GM12878 (cell line): ENCODE data around the gene CLEC16A.

Source experiments
- CHD1 ChIP-seq: IDR thresholded peaks from 2 replicates; pipeline ENCODE4 v1.6.1; 2012; ENCODE audit warnings: low read depth, low read length, improper control_type of control experiment
- EED ChIP-seq: sonication (generic); IDR thresholded peaks from 2 replicates; pipeline ENCODE4 v1.6.1; 2016; ENCODE audit warnings: antibody characterized with exemption, low read depth
- YY1 ChIP-seq: IDR thresholded peaks from 2 replicates; pipeline ENCODE4 v1.6.1; 2011; ENCODE audit warnings: low read depth, mild to moderate bottlenecking, low read length
- TF ChIP-seq, protein P1 (sequence below): fragments of 450-650 bp; IDR thresholded peaks from 2 replicates; pipeline ENCODE4 v1.6.1; 2014; ENCODE audit warnings: mild to moderate bottlenecking
- TF ChIP-seq, protein P2 (sequence below), 3 experiments: IDR thresholded peaks in 2 of 3; conservative IDR thresholded peaks in 1 of 3; 2 replicates each; pipeline ENCODE4 v1.5.1; 2011; ENCODE audit warnings: low read depth in 3 of 3, low read length in 3 of 3, mild to moderate bottlenecking in 3 of 3, control low read depth in 2 of 3, moderate library complexity in 2 of 3, inconsistent platforms in 1 of 3, mixed read lengths in 1 of 3; ENCODE audit not compliant: control insufficient read depth in 2 of 3, insufficient read depth in 1 of 3; ENCODE audit errors: extremely low read depth in 1 of 3
- TF ChIP-seq, protein P3 (sequence below): IDR thresholded peaks from 2 replicates; pipeline ENCODE4 v1.6.1; 2012; ENCODE audit warnings: mild to moderate bottlenecking, low read depth, low read length

DNA sequence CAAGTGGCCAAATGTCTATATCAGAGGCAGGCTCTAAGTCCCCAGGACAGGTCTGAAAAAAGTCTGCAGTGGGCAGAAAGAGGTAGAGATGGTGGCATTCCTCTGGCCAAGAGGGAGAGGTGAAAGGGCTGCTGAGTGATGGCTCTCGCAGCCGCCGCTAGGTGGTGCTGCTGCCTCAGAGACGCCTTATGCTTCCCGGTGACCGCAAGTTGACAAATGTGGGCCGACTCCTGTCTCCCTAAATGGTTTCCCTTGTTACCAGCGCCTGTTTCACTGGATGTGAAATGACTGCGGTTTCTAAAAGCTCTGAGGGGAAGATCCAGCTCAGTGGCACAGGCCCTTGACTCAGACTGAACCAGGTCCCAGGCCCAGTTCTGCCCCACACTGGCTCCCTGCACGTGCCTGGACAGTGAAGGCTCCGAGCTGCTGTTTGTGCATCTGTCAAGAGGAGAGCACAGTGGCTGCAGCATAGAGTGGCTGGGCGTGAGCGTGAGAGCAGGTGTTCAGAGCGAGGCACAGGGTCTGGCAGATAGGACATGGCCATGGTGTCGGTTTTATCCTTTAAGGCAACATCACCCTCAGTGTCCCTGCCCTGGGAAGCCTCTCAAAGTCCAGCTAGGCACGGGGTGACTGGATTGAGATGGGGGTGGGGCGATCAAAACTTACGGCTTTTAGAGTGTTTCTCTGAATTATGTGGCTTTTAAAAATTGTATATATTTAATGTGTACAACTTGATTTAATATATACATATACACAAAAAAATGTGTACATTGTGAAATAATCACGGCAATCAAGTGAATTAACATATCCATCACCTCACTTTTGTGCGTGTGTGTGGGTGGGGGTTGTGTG lies 19.9 kb downstream of the CLEC16A start:
- TF ChIP-seq, protein P1, sequence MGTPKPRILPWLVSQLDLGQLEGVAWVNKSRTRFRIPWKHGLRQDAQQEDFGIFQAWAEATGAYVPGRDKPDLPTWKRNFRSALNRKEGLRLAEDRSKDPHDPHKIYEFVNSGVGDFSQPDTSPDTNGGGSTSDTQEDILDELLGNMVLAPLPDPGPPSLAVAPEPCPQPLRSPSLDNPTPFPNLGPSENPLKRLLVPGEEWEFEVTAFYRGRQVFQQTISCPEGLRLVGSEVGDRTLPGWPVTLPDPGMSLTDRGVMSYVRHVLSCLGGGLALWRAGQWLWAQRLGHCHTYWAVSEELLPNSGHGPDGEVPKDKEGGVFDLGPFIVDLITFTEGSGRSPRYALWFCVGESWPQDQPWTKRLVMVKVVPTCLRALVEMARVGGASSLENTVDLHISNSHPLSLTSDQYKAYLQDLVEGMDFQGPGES, result no peak
- TF ChIP-seq EED (peak; percentile 99), YY1 (peak; percentile 78), CHD1 (no peak)
- TF ChIP-seq, protein P2, sequence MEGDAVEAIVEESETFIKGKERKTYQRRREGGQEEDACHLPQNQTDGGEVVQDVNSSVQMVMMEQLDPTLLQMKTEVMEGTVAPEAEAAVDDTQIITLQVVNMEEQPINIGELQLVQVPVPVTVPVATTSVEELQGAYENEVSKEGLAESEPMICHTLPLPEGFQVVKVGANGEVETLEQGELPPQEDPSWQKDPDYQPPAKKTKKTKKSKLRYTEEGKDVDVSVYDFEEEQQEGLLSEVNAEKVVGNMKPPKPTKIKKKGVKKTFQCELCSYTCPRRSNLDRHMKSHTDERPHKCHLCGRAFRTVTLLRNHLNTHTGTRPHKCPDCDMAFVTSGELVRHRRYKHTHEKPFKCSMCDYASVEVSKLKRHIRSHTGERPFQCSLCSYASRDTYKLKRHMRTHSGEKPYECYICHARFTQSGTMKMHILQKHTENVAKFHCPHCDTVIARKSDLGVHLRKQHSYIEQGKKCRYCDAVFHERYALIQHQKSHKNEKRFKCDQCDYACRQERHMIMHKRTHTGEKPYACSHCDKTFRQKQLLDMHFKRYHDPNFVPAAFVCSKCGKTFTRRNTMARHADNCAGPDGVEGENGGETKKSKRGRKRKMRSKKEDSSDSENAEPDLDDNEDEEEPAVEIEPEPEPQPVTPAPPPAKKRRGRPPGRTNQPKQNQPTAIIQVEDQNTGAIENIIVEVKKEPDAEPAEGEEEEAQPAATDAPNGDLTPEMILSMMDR (IDR thresholded peaks at IDR 0.05 in 2 of 3, conservative IDR thresholded peaks at IDR 0.05 in 1 of 3; ENCODE audit: control insufficient read depth in 2 of 3, extremely low read depth in 1 of 3, insufficient read depth in 1 of 3, low read depth in 3 of 3, low read length in 3 of 3), result peak; percentile 94 to 98 (median 98); a peak in 5 of 6 replicates
- TF ChIP-seq, protein P3, sequence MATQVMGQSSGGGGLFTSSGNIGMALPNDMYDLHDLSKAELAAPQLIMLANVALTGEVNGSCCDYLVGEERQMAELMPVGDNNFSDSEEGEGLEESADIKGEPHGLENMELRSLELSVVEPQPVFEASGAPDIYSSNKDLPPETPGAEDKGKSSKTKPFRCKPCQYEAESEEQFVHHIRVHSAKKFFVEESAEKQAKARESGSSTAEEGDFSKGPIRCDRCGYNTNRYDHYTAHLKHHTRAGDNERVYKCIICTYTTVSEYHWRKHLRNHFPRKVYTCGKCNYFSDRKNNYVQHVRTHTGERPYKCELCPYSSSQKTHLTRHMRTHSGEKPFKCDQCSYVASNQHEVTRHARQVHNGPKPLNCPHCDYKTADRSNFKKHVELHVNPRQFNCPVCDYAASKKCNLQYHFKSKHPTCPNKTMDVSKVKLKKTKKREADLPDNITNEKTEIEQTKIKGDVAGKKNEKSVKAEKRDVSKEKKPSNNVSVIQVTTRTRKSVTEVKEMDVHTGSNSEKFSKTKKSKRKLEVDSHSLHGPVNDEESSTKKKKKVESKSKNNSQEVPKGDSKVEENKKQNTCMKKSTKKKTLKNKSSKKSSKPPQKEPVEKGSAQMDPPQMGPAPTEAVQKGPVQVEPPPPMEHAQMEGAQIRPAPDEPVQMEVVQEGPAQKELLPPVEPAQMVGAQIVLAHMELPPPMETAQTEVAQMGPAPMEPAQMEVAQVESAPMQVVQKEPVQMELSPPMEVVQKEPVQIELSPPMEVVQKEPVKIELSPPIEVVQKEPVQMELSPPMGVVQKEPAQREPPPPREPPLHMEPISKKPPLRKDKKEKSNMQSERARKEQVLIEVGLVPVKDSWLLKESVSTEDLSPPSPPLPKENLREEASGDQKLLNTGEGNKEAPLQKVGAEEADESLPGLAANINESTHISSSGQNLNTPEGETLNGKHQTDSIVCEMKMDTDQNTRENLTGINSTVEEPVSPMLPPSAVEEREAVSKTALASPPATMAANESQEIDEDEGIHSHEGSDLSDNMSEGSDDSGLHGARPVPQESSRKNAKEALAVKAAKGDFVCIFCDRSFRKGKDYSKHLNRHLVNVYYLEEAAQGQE, result no peak
